GM12878 (cell line): Measurements from ENCODE around the gene DNAH8.

Experiments used
- BCL11A ChIP-seq: IDR thresholded peaks from 2 replicates; pipeline ENCODE4 v1.6.1; 2011; ENCODE audit warnings: low read depth, low read length
- BRCA1 ChIP-seq: IDR thresholded peaks from 2 replicates; pipeline ENCODE4 v1.6.1; 2011; ENCODE audit warnings: low read depth, low read length, improper control_type of control experiment
- CHD4 ChIP-seq: fragments of 200-600 bp; sonication (generic); IDR thresholded peaks from 2 replicates; pipeline ENCODE4 v1.6.1; 2016; ENCODE audit warnings: mild to moderate bottlenecking
- CREB1 ChIP-seq: IDR thresholded peaks from 2 replicates; pipeline ENCODE4 v1.6.1; 2012; ENCODE audit warnings: low read depth, mild to moderate bottlenecking, inconsistent platforms
- CTCF ChIP-seq, 3 experiments: IDR thresholded peaks in 2 of 3; conservative IDR thresholded peaks in 1 of 3; 2 replicates each; pipeline ENCODE4 v1.5.1; 2011; ENCODE audit warnings: low read depth in 3 of 3, low read length in 3 of 3, mild to moderate bottlenecking in 3 of 3, control low read depth in 2 of 3, moderate library complexity in 2 of 3, inconsistent platforms in 1 of 3, mixed read lengths in 1 of 3; ENCODE audit not compliant: control insufficient read depth in 2 of 3, insufficient read depth in 1 of 3; ENCODE audit errors: extremely low read depth in 1 of 3
- EZH2 ChIP-seq: IDR thresholded peaks from 2 replicates; pipeline ENCODE4 v1.6.1; 2012; ENCODE audit warnings: low read depth, mild to moderate bottlenecking, control low read depth, inconsistent platforms, low read length, borderline replicate concordance; ENCODE audit not compliant: control insufficient read depth
- POLR2A ChIP-seq: IDR thresholded peaks from 2 replicates; pipeline ENCODE4 v1.6.1; 2011; ENCODE audit warnings: low read depth, mild to moderate bottlenecking, low read length
- POLR2AphosphoS2 ChIP-seq: IDR thresholded peaks from 2 replicates; pipeline ENCODE4 v1.6.1; 2011; ENCODE audit warnings: low read depth, mild to moderate bottlenecking, low read length, improper control_type of control experiment, moderate library complexity
- RFX5 ChIP-seq: IDR thresholded peaks from 2 replicates; pipeline ENCODE4 v1.6.1; 2011; ENCODE audit warnings: low read depth, low read length, improper control_type of control experiment
- SMC3 ChIP-seq: IDR thresholded peaks from 2 replicates; pipeline ENCODE4 v1.6.1; 2011; ENCODE audit warnings: low read length, improper control_type of control experiment, borderline replicate concordance
- ZBTB33 ChIP-seq: fragments of 450-650 bp; IDR thresholded peaks from 2 replicates; pipeline ENCODE4 v1.6.1; 2017; ENCODE audit warnings: mild to moderate bottlenecking

DNA sequence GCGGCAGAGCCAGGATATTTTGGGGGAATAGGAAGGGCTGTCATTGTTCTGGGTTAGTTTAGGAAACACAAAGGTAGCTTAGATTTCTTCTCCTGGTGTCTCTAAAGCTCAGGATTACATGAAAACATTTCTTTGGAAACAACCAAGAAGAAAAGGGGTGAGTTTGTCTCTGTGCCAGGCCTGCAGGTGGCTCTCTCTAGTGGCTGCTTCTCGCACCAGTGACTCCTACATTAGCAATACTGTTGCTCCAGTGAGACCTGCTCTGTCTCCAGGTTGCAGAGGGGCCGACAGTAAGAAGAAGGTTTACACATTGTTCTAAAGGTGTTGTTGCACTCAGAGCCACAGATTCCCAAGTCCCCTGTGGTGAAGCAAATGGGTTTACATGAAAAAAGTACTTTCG lies 228.9 kb downstream of the DNAH8 start:
- TF ChIP-seq BRCA1 (no peak), ZBTB33 (no peak), RFX5 (no peak), POLR2AphosphoS2 (no peak), SMC3 (no peak), CTCF (IDR thresholded peaks at IDR 0.05 in 2 of 3, conservative IDR thresholded peaks at IDR 0.05 in 1 of 3; ENCODE audit: control insufficient read depth in 2 of 3, extremely low read depth in 1 of 3, insufficient read depth in 1 of 3, low read depth in 3 of 3, low read length in 3 of 3) (0 out of 6 replicates have a peak, but pooled peaks of 2 of the 3 experiments have one; percentile 15 to 22), CREB1 (no peak), CHD4 (no peak), POLR2A (no peak), EZH2 (no peak), BCL11A (no peak)
